Measurements from ENCODE around the gene NOVA2.
"Not testable (repeated sequence)": the region's sequence is repeated elsewhere in the genome, so short reads cannot be mapped to it uniquely, and the experiment has no call there.

NOVA2 gene

DNA sequence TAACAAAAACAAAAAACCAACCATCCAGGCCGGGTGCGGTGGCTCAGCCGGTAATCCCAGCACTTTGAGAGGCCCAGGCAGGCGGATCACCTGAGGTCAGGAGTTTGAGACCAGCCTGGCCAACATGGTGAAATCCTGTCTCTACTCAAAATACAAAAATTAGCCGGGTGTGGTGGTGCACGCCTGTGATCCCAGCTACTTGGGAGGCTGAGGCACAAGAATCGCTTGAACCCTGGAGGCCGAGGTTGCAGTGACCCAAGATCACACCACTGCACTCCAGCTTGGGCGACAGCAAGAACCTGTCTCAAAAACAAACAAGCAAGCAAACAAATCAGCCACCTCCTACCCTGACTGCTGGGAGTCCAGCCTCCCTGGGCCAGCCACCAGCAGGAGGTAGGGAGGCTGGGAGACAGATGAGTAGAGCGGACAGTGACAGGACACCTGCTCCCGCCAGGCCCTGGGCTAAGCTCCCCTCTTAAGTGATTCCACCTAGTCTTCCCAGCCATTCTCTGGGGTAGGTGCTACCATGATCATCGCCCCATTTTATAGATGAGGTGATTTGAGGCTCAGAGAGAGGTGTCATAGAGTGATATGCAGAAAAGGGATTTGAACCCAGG is 77.6 kb downstream of the NOVA2 start:
- DNase-seq (ENCODE audit: low read depth in 2 of 2), result not testable (repeated sequence)

DNA sequence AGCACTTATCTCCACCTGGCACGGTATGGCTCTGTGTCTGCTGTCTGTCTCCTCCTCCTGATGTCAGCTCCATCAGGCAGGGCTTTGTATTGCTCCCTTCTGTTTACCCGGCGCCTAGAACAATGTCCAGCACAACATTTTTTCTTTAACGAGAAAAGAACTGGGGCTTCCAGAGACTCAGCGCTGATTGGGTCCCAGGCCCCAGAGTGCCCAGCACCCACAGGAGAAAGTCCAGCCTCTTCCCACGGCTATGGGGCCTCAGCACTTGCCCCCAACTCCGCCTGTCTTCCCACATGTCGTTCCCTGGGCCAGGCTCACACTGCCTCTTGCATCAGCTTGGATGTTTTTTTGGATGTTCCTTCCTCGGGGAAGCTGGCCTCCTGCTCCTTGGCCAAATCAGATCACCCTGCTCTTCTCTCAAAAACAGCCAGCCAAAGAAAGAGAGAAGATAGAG is 78.1 kb downstream of the NOVA2 start:
- DNase-seq (ENCODE audit: low read depth in 2 of 2), result no peak

DNA sequence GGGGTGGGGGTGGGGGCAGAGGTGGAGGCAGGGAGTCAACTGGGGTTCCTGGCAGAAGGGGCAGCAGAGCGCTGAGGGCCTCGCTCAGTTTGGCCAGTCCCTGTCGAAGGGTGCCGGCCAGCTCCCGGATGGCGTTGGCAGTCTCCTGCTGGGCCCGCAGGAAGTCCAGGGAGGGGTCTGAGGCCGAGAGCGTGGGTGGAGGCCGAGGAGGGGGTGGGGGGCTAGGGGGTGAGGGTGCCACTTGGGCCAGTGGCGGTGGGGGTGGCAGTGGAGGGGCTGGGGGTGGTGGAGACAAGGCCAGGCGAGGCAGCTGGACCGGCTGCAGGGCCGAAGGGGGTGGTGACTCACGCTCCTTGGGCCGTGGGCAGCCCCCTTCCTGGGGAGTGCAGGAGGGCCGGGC is 82.8 kb downstream of the NOVA2 start:
- no peak for DNase-seq (ENCODE audit: low read depth in 2 of 2)

DNA sequence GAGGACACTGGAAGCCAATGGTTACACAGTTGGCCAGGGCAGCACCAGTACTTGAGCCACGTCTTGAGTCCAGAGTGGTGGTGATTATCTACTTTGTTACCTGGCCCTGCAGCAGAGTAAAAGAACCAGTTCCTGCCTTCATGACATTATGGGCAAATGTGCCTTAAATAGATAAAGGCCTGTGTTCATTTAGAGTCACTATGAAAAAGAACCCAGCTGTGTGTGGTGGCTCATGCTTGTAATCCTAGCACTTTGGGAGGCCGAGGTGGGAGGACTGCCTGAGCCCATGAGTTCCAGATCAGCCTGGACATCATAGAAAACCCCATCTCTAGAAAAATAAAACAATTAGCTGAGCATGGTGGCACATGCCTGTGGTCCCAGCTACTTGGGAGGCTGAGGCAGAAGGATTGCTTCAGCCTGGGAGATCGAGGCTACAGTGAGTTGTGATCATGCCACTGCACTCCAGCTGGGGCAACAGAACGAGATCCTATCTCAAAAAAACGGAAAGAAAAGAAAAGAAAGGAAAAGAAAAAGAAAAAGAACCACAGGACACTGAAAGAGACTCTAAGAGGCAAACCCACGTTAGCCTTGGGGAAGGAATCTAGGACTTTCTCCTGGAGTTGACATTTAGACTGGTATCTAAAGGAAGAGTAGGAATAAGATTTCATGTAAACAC is 84.3 kb downstream of the NOVA2 start:
- DNase-seq (ENCODE audit: low read depth in 2 of 2), result no peak

DNA sequence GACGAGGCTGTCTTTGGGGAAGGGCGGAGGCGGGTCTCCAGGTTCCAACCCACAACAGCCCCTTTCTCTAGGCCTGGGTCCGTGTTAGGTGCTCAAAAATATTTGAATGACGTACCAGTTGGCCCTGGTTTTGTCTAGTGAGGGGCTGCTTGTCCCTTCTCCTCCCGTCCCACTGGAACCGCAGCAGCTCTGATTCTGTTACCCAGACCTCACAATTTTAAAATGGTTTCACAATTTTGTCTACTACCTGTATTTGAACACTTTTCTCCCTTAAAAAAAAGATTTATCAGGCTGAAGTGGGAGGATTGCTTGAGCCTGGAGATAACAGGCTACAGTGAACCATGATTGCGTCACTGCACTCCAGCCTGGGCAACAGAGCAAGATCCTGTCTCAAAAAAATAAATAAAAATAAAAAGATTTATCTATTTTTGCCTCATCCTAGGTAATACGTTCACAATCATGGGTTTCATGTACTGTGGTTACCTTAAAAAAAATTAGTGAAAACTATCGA is 86.4 kb downstream of the NOVA2 start:
- DNase-seq (ENCODE audit: low read depth in 2 of 2), result no peak

DNA sequence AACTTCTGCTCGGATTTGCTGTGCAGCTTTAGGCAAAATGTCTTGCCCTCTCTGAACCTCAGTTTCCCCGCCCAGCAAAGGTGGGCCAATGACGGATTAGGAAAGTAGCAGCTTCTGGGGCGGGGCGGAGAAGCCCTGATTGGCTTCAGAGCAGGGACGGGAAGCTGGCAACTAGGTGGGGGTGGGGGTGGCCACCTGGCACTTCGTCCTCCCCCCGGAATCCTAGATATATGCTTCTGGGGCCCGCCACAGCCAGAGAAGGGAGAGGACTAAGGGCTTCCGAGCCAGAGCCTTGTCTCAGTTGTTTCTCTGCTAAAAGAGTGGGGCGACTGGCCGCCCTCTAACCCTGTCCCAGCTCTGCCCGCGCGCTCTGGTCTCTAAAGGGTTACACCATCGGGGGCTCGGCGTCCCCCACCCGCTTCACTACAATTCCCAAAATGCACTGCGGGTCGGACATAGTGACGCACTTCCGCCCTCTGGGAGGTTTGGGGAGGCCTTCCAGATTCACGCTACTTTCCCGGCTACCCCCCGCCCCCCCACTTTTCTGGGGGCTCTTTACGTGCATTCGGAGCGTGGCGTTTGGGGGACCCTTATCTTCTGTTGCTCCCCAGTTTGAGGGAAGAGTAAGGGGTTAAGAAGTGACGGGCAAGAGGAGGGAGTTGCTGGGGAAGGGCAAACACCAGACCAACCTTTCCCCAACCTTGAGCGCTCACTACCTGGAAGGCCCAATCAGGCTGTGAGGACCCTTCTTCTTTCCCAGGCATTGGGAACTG is 87.1 kb downstream of the NOVA2 start:
- DNase-seq (ENCODE audit: low read depth in 2 of 2), result peak; percentile 81 to 82

DNA sequence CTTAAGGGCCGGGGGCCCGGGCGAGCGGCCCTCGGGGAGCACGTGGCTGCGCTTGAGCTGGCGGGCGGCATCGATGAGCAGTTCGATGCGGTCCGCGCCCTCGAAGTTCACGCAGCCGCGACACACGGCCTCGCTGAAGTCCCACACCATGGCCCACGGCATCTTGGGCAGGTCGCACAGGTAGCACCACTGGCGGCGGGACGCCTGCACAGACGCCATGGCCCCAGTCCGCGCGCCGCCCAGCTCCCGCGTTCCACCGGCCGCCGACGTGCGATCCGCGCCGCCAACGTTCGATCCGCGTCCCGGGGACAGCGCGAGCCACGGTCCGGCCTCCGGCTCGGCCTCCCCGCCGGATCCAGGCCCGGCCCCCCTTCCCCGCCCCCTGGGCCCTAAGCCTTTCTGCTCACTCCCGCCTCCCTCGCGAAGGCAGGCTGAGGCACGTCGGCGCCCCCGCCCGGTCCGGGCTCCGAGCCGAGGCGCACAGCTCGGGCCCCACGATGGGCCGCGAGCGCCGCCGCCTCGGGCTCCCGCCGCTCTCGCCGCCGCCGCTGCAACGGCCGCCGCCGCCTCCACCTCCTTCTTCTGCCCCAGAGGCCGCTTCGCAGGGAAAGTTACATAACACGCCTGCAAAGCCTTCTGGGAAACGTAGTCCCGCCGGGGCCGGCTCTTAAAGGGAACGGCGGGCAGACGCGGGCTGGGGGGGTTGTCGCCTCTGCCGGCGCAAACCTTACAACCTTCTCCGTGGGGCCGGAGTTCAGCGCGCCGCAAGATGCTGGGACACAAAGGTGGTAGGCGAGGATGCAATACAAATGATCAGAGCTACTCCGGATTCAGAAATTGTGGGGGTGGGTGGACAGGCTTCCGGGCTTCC is 87.9 kb downstream of the NOVA2 start, which contains the start of gene IRF2BP1:
TSS of gene IRF2BP1 (minus strand) at position 586 of the 871 bp plus-strand sequence. CDS start at position 219, 367 bp downstream.
- DNase-seq (ENCODE audit: low read depth in 2 of 2), result peak; percentile 73 to 79

DNA sequence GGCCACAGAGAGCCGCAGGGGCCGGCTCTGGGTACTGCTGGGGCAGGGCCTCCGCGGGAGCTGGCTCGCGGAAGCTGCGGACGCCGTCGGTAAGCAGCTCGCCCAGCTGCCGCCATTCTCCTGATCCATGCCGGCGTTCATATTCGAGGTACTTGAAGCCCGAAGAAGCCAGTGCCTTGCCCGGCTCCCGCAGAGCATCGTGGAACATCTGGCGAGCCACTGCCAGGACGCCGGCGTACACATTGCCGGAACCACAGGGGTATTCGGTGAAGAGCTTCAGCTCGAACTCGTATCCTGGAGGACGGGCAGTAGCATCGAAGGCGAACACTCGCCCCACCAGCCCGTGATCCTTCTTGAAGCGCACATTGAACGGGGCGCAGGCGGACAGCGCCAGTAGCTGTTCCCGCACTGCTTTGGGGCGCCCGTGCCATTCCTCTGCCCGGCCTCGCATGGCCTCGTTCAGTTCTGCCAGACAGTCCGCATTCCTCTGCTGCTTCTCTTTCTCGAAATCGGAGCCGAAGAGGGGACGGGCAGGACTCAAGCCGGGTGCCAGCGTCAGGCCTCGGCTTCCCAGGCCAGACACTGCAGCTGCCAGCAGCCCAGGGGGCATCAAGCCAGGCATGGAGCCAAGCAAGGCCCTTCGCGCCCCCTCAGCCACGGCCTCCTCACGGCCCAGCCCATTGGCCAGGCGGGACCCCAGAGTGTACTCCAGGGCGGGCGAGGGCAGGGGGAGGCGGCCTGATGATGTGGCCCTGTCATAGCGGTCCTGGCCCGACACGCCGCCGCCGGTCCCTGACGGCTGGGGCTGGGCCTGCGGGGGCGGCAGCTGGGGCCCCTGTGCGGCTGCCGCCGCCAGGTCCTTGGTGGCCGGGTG is 88.7 kb downstream of the NOVA2 start:
- DNase-seq (ENCODE audit: low read depth in 2 of 2), result no peak

DNA sequence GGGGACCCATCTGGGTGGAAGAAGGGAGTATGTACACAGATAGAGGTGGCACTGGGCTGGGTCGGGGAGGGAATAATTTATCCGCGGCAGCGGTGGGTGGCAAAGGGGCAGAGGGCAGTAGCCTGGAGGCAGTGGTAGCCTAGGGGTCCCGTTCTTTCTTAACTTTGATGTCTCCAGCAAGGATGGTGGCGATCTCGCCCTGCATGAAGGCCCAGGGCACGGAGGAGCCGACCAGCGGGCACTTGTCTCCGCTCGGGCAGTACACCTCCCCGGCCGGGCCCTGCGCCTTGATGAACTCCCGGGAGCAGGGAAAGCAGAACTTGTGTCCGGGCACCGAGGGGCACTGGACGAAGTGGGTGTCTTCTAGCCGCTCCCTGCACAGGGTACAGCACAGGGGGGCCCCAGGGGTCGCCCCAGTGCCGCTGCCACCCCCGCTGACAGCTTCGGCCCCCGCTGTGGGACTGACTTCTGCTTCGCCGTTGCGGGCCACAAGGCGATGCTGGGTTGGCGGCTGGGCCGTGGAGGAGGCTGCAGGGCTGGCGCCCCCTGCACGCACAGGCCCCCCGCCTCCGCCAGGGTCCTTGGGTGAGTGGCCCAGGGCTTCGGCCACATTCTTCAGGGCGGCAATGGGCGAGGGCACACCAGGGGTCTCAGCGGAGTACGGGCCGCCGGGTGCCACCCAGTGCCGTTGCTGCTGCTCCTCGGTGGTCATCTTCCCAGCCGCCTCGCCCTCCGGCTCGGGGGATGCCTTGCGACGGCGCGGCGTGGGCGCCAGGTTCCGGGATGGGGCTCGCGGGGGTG is 89.6 kb downstream of the NOVA2 start:
- DNase-seq (ENCODE audit: low read depth in 2 of 2), result no peak

Data from fibroblast of skin of left biceps (primary cell).